Measurements from ENCODE around the gene MIOS. TPM values are rescaled to one million over a fixed set of nuclear protein-coding genes. Genes with fewer than 3 reads are reported as not detected.

Gene MIOS
- total and polyA plus RNA-seq, 9 of the 15 experiments (the other 6 are each of a cell fraction or from before 2014, with no cell fraction given), result 7.8 to 47.8 (median 30.6) TPM

DNA sequence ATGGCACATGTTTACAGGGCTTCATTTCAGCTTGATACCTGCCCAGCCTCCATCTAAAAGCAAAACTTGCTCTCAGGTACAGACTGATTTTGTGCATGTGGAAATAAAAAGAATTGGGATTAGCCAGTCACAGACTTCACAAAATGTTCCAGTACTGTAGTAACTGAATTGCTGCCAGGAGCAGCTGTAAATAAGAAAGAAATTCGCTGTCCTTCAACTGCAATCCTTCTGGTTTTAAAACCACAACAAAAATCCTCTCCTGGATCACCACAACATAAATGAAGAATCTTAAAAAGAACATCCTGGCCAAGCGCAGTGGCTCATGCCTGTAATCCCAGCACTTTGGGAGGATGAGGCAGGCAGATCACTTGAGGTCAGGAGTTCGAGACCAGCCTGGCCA is 3.9 kb upstream of the MIOS start:
- WGBS (ENCODE audit: insufficient coverage, low coverage, missing lambda C conversion rate), result 47% methylated on average over 3 of the region's 3 CpGs
- no peak for TF ChIP-seq KAT8 (IDR thresholded peaks at IDR 0.05; ENCODE audit: low read depth)
- TF ChIP-seq, protein P1, sequence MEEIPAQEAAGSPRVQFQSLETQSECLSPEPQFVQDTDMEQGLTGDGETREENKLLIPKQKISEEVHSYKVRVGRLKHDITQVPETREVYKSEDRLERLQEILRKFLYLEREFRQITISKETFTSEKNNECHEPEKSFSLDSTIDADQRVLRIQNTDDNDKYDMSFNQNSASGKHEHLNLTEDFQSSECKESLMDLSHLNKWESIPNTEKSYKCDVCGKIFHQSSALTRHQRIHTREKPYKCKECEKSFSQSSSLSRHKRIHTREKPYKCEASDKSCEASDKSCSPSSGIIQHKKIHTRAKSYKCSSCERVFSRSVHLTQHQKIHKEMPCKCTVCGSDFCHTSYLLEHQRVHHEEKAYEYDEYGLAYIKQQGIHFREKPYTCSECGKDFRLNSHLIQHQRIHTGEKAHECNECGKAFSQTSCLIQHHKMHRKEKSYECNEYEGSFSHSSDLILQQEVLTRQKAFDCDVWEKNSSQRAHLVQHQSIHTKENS (CRISPR knock-in tag; IDR thresholded peaks at IDR 0.05), result no peak
- TF ChIP-seq, protein P2, sequence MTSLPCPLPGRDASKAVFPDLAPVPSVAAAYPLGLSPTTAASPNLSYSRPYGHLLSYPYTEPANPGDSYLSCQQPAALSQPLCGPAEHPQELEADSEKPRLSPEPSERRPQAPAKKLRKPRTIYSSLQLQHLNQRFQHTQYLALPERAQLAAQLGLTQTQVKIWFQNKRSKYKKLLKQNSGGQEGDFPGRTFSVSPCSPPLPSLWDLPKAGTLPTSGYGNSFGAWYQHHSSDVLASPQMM (CRISPR knock-in tag; IDR thresholded peaks at IDR 0.05), result no peak
- ChIA-PET CTCF (ENCODE audit: low intra/inter-chr PET ratio) (no interaction called here), POLR2A (no interaction called here)
- intact Hi-C loops (cut with micrococcal nuclease) (no loop called here), in situ Hi-C loops (cut with MboI) (no loop called here)
- Histone ChIP-seq H3K4me1 (replicated peaks in 1 of 2; ENCODE audit: control insufficient read depth in 2 of 2, insufficient read depth in 2 of 2, low read length in 2 of 2) (peaks cover 8 to 10% of the 10 kb centered on the region in 2 experiments; a peak in 4 of 5 replicates), H3K9ac (ENCODE audit: insufficient read depth in 1 of 2, low read depth in 2 of 2, low read length in 2 of 2) (no peak overlapping the region), H3K9me1 (ENCODE audit: control insufficient read depth, insufficient read depth, low read length) (no peaks in the 10 kb centered on the region), H3K27me3 (ENCODE audit: control insufficient read depth in 2 of 2, insufficient read depth in 2 of 2, low read length in 2 of 2) (no peaks in the 10 kb centered on the region), H4K20me1 (replicated peaks; ENCODE audit: control insufficient read depth, insufficient read depth, low read length) (no peaks in the 10 kb centered on the region), H3K4me3 (no peak overlapping the region), H3K9me3 (replicated peaks; ENCODE audit: control insufficient read depth, insufficient read depth, low read depth, low read length) (no peaks in the 10 kb centered on the region), H3K27ac (ENCODE audit: extremely low read depth, low read depth, low read length) (no peak overlapping the region), H3K36me3 (ENCODE audit: control insufficient read depth, insufficient read depth, low read length) (no peaks in the 10 kb centered on the region), H3K79me2 (ENCODE audit: control insufficient read depth, insufficient read depth, low read length) (peaks cover 7% of the 10 kb centered on the region), H2AFZ (ENCODE audit: low read depth, low read length) (no peak overlapping the region), H3K4me2 (ENCODE audit: insufficient read depth, low read length) (no peak overlapping the region)
- no TSS peak for BruUV-seq (replicated peaks)
- FAIRE-seq (no peak), ATAC-seq (no peak), DNase-seq (ENCODE audit: extremely low read depth in 1 of 4, low spot score in 3 of 4) (no peak)

DNA sequence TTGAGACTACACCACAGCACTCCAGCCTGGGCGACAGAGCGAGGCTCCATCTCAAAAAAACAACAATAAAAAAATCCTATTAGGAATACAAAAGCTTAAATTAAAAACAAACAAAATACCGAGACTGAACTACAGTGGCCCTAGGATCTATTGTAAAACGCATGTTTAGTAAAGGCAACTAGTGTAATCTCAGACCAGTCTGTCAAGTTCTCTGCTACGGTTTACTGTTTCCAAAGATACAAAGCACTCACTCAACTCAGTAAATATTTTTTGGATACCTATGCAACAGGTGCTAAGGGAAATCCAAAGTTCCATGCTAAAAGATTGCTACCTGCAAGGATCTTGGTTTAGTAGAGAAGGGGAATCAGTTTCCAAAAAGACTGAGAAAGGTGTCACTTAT is 3.4 kb upstream of the MIOS start:
- intact Hi-C loops (cut with micrococcal nuclease), result no loop called here
- CTCF ChIA-PET (ENCODE audit: low intra/inter-chr PET ratio), result no interaction called here
- no peak overlapping the region for H2AFZ ChIP-seq (ENCODE audit: low read depth, low read length)

More for the DNA sequence above, 3.4 kb upstream of the MIOS start:
- no peaks in the 10 kb centered on the region for H4K20me1 ChIP-seq (replicated peaks; ENCODE audit: control insufficient read depth, insufficient read depth, low read length)
- H3K27me3 ChIP-seq (ENCODE audit: control insufficient read depth in 2 of 2, insufficient read depth in 2 of 2, low read length in 2 of 2), result no peaks in the 10 kb centered on the region
- POLR2A ChIA-PET, result interaction anchor here (0.9 kb wide), 1 partner anchor 9 kb away, joined by 3 read pairs; no protein-coding TSS in a partner anchor
- DNase-seq (ENCODE audit: extremely low read depth in 1 of 4, low spot score in 3 of 4), result no peak
- H3K9ac ChIP-seq (ENCODE audit: insufficient read depth in 1 of 2, low read depth in 2 of 2, low read length in 2 of 2), result no peak overlapping the region
- no peaks in the 10 kb centered on the region for H3K9me3 ChIP-seq (replicated peaks; ENCODE audit: control insufficient read depth, insufficient read depth, low read depth, low read length)
- BruUV-seq (replicated peaks), result no TSS peak
- H3K4me1 ChIP-seq (replicated peaks in 1 of 2; ENCODE audit: control insufficient read depth in 2 of 2, insufficient read depth in 2 of 2, low read length in 2 of 2), result peaks cover 10 to 14% of the 10 kb centered on the region in 2 experiments; a peak in 4 of 5 replicates
- in situ Hi-C loops (cut with MboI), result no loop called here
- no peaks in the 10 kb centered on the region for H3K9me1 ChIP-seq (ENCODE audit: control insufficient read depth, insufficient read depth, low read length)
- no peak overlapping the region for H3K27ac ChIP-seq (ENCODE audit: extremely low read depth, low read depth, low read length)
- H3K4me3 ChIP-seq, result no peak overlapping the region
- ATAC-seq, result no peak
- TF ChIP-seq TCFL5 (CRISPR knock-in tag; conservative IDR thresholded peaks at IDR 0.05) (no peak), HMG20B (CRISPR knock-in tag; IDR thresholded peaks at IDR 0.05) (no peak), MEF2A (IDR thresholded peaks at IDR 0.05; ENCODE audit: control insufficient read depth, low read depth, low read length) (no peak), PHTF2 (CRISPR knock-in tag; IDR thresholded peaks at IDR 0.05) (no peak), GTF2A2 (tag; IDR thresholded peaks at IDR 0.05) (no peak)
- H3K36me3 ChIP-seq (ENCODE audit: control insufficient read depth, insufficient read depth, low read length), result no peaks in the 10 kb centered on the region
- 51% methylated on average over 5 of the region's 5 CpGs for WGBS (ENCODE audit: insufficient coverage, low coverage, missing lambda C conversion rate)
- H3K4me2 ChIP-seq (ENCODE audit: insufficient read depth, low read length), result no peak overlapping the region
- H3K79me2 ChIP-seq (ENCODE audit: control insufficient read depth, insufficient read depth, low read length), result peaks cover 13% of the 10 kb centered on the region
- FAIRE-seq, result no peak

Data from K562 (cell line).